GM21825 (cell line): ENCODE data around the gene B3GNT7.
A peak's percentile ranks its signal among the peaks of the same experiment; 100 is the strongest.
"Not testable (repeated sequence)": the region's sequence is repeated elsewhere in the genome, so short reads cannot be mapped to it uniquely, and the experiment has no call there.

ENCODE experiments used
- ATAC-seq: cut with Tn5 transposase; IDR thresholded peaks from one replicate; pipeline ENCODE4 v1.9.1; 2021; ENCODE audit warnings: mild to moderate bottlenecking, moderate library complexity; ENCODE audit not compliant: unreplicated experiment

B3GNT7 gene

GRCh38 chr2:231395188-231396057, at the start of gene B3GNT7:
TSS of gene B3GNT7 (plus strand) at chr2:231395710. CDS start at chr2:231395804, 94 bp downstream.
- peak; percentile 18 for ATAC-seq

- no peak for ATAC-seq
Measured at GRCh38 chr2:231347081-231347480, 48.4 kb upstream of the B3GNT7 start.

GRCh38 chr2:231347638-231348037, 47.9 kb upstream of the B3GNT7 start:
- ATAC-seq, result no peak

- no peak for ATAC-seq
Measured at GRCh38 chr2:231348173-231348572, 47.3 kb upstream of the B3GNT7 start.

GRCh38 chr2:231348704-231349373, 46.7 kb upstream of the B3GNT7 start:
- no peak for ATAC-seq

GRCh38 chr2:231349374-231349735, 46.2 kb upstream of the B3GNT7 start:
- ATAC-seq, result not testable (repeated sequence)

GRCh38 chr2:231351648-231352047, 43.9 kb upstream of the B3GNT7 start:
- ATAC-seq, result no peak

- ATAC-seq, result no peak
Measured at GRCh38 chr2:231353469-231353868, 42.0 kb upstream of the B3GNT7 start.

GRCh38 chr2:231355508-231356465, 39.7 kb upstream of the B3GNT7 start:
- ATAC-seq, result no peak

GRCh38 chr2:231356466-231356844, 39.1 kb upstream of the B3GNT7 start:
- no peak for ATAC-seq

GRCh38 chr2:231357048-231357447, 38.5 kb upstream of the B3GNT7 start:
- no peak for ATAC-seq

GRCh38 chr2:231357931-231358330, 37.6 kb upstream of the B3GNT7 start:
- no peak for ATAC-seq

GRCh38 chr2:231359441-231359840, 36.1 kb upstream of the B3GNT7 start:
- ATAC-seq, result no peak

- no peak for ATAC-seq
Measured at GRCh38 chr2:231359948-231360347, 35.6 kb upstream of the B3GNT7 start.

- no peak for ATAC-seq
Measured at GRCh38 chr2:231360401-231360800, 35.1 kb upstream of the B3GNT7 start.

GRCh38 chr2:231360881-231361371, 34.6 kb upstream of the B3GNT7 start:
- ATAC-seq, result no peak

GRCh38 chr2:231361701-231362554, 33.6 kb upstream of the B3GNT7 start:
- peak; percentile 78 for ATAC-seq

GRCh38 chr2:231362555-231363184, 32.8 kb upstream of the B3GNT7 start:
- ATAC-seq, result no peak

- ATAC-seq, result no peak
Measured at GRCh38 chr2:231364061-231364460, 31.4 kb upstream of the B3GNT7 start.
